ENCODE measurements around the gene METTL27. TPM values are rescaled to one million over a fixed set of nuclear protein-coding genes. Genes with fewer than 3 reads are reported as not detected.

METTL27 gene, protein sequence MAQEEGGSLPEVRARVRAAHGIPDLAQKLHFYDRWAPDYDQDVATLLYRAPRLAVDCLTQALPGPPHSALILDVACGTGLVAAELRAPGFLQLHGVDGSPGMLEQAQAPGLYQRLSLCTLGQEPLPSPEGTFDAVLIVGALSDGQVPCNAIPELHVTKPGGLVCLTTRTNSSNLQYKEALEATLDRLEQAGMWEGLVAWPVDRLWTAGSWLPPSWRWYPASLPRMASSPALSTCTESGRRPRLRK
- total RNA-seq: 1 to 10 TPM in 1 of 4 donors, under 1 TPM in 1, not detected in 2; 0.34 to 4.4 TPM

DNA sequence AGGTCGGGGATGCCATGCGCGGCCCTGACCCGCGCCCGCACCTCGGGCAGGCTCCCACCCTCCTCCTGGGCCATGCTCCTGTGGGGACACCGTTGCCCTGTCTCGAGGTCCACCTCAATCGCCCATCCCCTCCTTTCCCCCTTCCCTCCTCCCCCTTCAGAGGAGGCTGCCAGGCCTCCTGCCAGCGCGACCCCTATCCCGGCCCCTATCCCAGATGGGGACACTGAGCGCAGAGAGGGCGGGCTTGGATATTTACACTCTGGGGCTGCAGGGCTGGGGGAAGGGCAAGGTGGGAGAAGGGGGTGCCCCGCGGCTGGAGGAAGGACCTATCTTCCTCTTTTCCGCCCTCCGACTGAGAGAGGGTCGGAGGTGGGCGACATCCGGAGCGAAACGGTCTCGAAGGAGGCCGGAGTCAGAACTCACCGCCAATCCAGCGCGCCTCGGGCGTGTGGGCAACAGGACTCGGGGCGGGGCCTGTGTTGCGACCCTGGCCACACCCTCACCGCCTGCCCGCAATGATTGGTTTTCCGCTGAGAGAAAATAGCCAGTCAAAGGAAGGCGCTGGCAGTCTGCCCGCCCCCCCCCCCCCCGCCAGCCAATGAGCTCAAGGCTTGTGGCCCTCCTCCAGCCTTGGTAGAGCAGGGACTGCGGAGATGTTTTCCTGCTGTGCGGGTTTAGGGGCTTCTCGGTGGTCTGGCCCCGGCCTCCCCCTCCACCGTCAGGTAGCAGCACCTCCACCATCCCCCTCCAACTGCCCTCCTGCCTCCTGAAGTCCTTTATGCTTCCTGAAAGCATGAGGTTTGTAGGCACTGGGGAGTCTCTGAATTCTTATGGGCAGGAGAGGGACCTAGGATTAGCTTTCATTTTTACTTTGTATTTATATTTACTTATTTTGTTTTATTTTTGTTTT lies at the start of gene METTL27:
TSS of gene METTL27 (minus strand) at position 450 of the 910 bp plus-strand sequence. CDS start at position 74, 376 bp downstream.
- TF ChIP-seq, protein P1, sequence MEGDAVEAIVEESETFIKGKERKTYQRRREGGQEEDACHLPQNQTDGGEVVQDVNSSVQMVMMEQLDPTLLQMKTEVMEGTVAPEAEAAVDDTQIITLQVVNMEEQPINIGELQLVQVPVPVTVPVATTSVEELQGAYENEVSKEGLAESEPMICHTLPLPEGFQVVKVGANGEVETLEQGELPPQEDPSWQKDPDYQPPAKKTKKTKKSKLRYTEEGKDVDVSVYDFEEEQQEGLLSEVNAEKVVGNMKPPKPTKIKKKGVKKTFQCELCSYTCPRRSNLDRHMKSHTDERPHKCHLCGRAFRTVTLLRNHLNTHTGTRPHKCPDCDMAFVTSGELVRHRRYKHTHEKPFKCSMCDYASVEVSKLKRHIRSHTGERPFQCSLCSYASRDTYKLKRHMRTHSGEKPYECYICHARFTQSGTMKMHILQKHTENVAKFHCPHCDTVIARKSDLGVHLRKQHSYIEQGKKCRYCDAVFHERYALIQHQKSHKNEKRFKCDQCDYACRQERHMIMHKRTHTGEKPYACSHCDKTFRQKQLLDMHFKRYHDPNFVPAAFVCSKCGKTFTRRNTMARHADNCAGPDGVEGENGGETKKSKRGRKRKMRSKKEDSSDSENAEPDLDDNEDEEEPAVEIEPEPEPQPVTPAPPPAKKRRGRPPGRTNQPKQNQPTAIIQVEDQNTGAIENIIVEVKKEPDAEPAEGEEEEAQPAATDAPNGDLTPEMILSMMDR (IDR thresholded peaks at IDR 0.05): no peak
- peak in 2 of 4 donors; percentile 32 to 72 for TF ChIP-seq POLR2A (IDR thresholded peaks at IDR 0.05)
- intact Hi-C loops (cut with DNase I): no loop called here
- H3K9me3 ChIP-seq: no peaks in the 10 kb centered on the region
- peak within 1 kb of the TSS; percentile 79 to 91 (median 83) for H3K27ac ChIP-seq
- DNase-seq: peak; percentile 53
- WGBS, 2 donors: 2 to 8% methylated on average over 5 to 9 of the region's 45 CpGs
- H3K36me3 ChIP-seq: no peaks in the 10 kb centered on the region
- peak within 1 kb of the TSS; percentile 44 to 73 (median 67) for H3K4me3 ChIP-seq
- peaks cover 8 to 47% (median 13%) of the 10 kb centered on the region in 3 donors for H3K4me1 ChIP-seq
- H3K27me3 ChIP-seq: no peaks in the 10 kb centered on the region

DNA sequence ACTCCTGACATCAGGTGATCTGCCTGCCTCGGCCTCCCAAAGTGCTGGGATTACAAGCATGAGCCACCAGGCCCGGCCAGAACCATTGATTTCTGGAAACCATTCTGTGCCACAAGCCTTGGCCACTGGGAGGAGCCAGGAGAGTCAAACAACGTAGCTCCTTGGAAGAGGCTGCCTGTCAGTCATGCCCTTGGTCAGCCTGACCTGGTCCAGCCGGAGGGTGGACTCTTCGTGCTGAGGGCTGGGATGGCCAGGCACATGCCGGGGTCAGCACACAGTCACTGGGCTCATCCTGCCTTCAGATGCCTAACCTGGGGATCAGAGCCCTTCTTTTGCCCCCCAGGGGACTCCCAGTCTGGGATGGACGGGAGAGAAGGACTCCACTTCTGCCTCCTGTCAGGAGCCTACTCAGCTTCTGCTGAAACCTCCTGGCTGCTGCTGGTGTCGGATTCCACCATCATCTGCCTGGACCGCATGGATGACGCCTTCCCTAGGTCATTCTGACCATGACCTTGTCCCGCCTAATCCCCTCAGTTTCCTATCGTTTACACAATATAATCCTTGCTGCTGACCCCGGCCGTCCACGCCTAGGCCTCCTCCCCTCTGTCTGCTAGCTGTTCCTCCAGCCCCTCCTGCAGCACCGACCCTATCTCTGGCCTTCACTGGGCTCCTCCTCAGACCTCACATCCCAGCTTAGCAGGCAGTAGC lies 49.0 kb upstream of the METTL27 start:
- H3K36me3 ChIP-seq: no peaks in the 10 kb centered on the region
- DNase-seq: no peak
- WGBS, 2 donors: 68 to 80% methylated on average over 13 to 14 of the region's 16 CpGs
- H3K27me3 ChIP-seq: peaks cover 0 to 25% (median 0%) of the 10 kb centered on the region in 4 donors
- H3K4me1 ChIP-seq: peaks cover 6 to 62% (median 34%) of the 10 kb centered on the region in 3 donors
- intact Hi-C loops (cut with DNase I): loop anchor here (10.0 kb wide), 1 partner anchor 133 kb away; the partner anchor contains the start of gene ELN
- peak overlapping the region in 3 of 4 donors; percentile 52 to 80 (median 79) for H3K27ac ChIP-seq
- TF ChIP-seq, protein P1 (IDR thresholded peaks at IDR 0.05): no peak
- no peak for TF ChIP-seq POLR2A (IDR thresholded peaks at IDR 0.05)
- no peaks in the 10 kb centered on the region for H3K9me3 ChIP-seq
- H3K4me3 ChIP-seq: no peak overlapping the region

DNA sequence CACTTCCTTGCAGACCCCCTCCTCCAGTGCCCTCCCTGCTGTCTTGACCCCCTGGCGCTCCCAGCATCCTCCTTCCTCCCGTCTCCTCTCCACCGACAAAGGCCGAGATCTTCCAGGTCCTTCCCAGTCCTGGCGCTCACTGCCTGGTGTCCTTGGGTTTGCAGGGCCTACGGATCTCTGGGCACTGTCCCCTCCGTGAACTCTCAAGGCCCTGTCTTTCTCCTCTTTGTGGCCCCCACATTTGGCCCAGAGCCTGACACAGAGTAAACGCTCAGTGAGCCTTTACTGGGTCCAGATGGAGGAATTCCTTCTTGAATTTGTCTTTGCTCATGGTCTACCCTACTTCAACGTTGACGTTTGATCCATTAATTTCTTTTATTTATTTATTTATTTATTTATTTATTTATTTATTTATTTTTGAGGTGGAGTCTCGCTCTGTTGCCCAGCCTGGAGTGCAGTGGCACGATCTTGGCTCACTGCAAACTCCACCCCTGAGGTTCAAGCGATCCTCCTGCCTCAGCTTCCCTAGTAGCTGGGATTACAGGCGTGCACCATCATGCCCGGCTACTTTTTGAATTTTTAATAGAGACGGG lies 48.3 kb upstream of the METTL27 start:
- TF ChIP-seq POLR2A (IDR thresholded peaks at IDR 0.05): no peak
- TF ChIP-seq, protein P1 (IDR thresholded peaks at IDR 0.05): no peak
- no peak overlapping the region for H3K4me3 ChIP-seq
- DNase-seq: no peak
- H3K9me3 ChIP-seq: no peaks in the 10 kb centered on the region
- H3K4me1 ChIP-seq: peaks cover 9 to 65% (median 37%) of the 10 kb centered on the region in 3 donors
- intact Hi-C loops (cut with DNase I): loop anchor here (10.0 kb wide), 1 partner anchor 134 kb away; the partner anchor contains the start of gene ELN
- WGBS, 2 donors: 88 to 92% methylated on average over 9 to 16 of the region's 16 CpGs
- no peaks in the 10 kb centered on the region for H3K36me3 ChIP-seq
- H3K27me3 ChIP-seq: peaks cover 0 to 31% (median 0%) of the 10 kb centered on the region in 4 donors
- H3K27ac ChIP-seq: peak overlapping the region in 3 of 4 donors; percentile 52 to 80 (median 79)

DNA sequence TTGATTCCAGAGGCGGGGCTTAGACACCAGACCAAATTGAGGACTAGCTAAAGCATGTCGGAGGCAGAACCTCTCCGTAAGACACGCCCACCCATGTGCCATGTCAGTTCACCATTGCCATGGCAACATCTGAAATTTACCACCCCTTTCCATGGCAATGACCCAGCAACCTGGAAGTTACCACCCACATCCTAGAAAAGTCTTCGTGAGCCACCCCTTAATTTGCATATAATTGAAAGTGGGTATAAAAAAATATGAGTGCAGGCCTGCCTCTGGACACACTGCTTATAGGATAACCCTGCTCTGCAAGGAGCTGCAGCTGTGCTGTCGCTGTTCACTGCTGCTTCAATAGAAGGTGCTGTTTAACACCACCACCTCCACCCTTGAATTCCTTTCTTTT lies 46.6 kb upstream of the METTL27 start:
- Histone ChIP-seq H3K27ac (no peak overlapping the region), H3K4me3 (no peak overlapping the region), H3K4me1 (peaks cover 9 to 52% (median 34%) of the 10 kb centered on the region in 3 donors), H3K27me3 (peaks cover 0 to 31% (median 0%) of the 10 kb centered on the region in 4 donors), H3K9me3 (no peaks in the 10 kb centered on the region), H3K36me3 (no peaks in the 10 kb centered on the region)
- TF ChIP-seq, protein P1 (IDR thresholded peaks at IDR 0.05): no peak
- TF ChIP-seq POLR2A (IDR thresholded peaks at IDR 0.05): no peak
- WGBS, 2 donors: 67 to 77% methylated on average over 6 of the region's 6 CpGs
- intact Hi-C loops (cut with DNase I): no loop called here
- DNase-seq: no peak

Measured in esophagus squamous epithelium (tissue), 5 donors.